Activated CD4-positive, alpha-beta T cell treated with anti-CD3 and anti-CD28 coated beads for 36 hours (primary cell): ENCODE data around the gene DLGAP1. TPM values are rescaled to one million over a fixed set of nuclear protein-coding genes. Genes with fewer than 3 reads are reported as not detected.

Experiments
- ATAC-seq: fragments of 200-7000 bp; cut with Tn5 transposase; one replicate; pipeline ENCODE4 v1.10.0; 2021; ENCODE audit warnings: mild to moderate bottlenecking, moderate library complexity
- CTCF ChIA-PET: fragments of 350-600 bp; sonication (Branson Sonifier 250); formaldehyde crosslinking; loops from one replicate; lab custom pipeline; 2021; ENCODE audit warnings: antibody characterized with exemption; lab: Charles Lee
- POLR2A ChIA-PET: fragments of 350-600 bp; sonication (Branson Sonifier 250); formaldehyde crosslinking; loops from one replicate; lab custom pipeline; 2021; ENCODE audit warnings: antibody characterized with exemption, inconsistent platforms; lab: Charles Lee
- DNase-seq: peaks from one replicate; pipeline ENCODE4 v3.0.0-alpha.2; 2020
- H3K27ac Mint-ChIP-seq: one replicate; pipeline ENCODE4 v1.8.0; 2021; ENCODE audit warnings: mixed read lengths
- H3K27me3 Mint-ChIP-seq: one replicate; pipeline ENCODE4 v1.8.0; 2021; ENCODE audit warnings: mixed read lengths
- H3K36me3 Mint-ChIP-seq: one replicate; pipeline ENCODE4 v1.8.0; 2021; ENCODE audit warnings: low read depth, mixed read lengths
- H3K4me1 Mint-ChIP-seq: one replicate; pipeline ENCODE4 v1.8.0; 2021; ENCODE audit warnings: mixed read lengths
- H3K4me3 Mint-ChIP-seq: one replicate; pipeline ENCODE4 v1.8.0; 2021; ENCODE audit warnings: mild to moderate bottlenecking, moderate library complexity, mixed read lengths
- H3K9me3 Mint-ChIP-seq: one replicate; pipeline ENCODE4 v1.8.0; 2021; ENCODE audit warnings: low read depth, mixed read lengths
- intact Hi-C, 2 experiments: fragments of 100-400 bp; cut with DNase I in 1 of 2; cut with micrococcal nuclease in 1 of 2; formaldehyde crosslinking; loops; one replicate each; pipeline versions ENCODE4 v1.14.2 to v1.15.1; 2022 to 2024; cut with DNase I, micrococcal nuclease
- total RNA-seq, 2 experiments: library from RNA; stranded (reverse); gene quantifications; one replicate each; pipeline ENCODE4 v1.2.3, GENCODE V29; 2021

DLGAP1 gene
- total RNA-seq, 2 experiments from 2014 or later = 0.14 TPM; not detected in 1

DNA sequence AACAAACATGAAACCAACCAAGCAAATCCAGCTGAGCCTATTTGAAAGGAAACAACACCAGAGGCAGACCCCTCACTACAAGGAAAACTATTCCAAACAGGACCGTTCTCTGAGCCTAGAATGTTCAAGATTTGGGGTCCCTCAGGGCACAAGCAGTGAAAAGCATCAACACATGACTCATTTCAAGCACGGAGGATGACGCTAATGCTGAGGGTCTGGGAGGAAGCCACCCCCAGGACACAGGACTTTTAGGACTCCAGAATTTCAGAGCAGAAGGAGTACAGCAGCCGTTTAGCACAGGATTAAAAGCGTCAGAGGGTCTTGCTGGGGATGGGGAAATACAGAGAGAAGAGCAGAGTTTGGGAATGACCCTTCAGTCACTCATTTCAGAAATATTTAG lies 168.9 kb downstream of the DLGAP1 start:
- ATAC-seq (no peak), DNase-seq (no peak)
- H3K4me3 Mint-ChIP-seq = no peak overlapping the region
- H3K9me3 Mint-ChIP-seq = no peaks in the 10 kb centered on the region
- no peaks in the 10 kb centered on the region for H3K36me3 Mint-ChIP-seq
- no peaks in the 10 kb centered on the region for H3K27me3 Mint-ChIP-seq
- intact Hi-C loops = no loop called here
- H3K4me1 Mint-ChIP-seq = no peaks in the 10 kb centered on the region
- H3K27ac Mint-ChIP-seq = no peak overlapping the region
- POLR2A ChIA-PET = no interaction called here
- CTCF ChIA-PET = no interaction called here

- Mint-ChIP-seq H3K36me3 (no peaks in the 10 kb centered on the region), H3K4me1 (no peaks in the 10 kb centered on the region), H3K27ac (no peak overlapping the region), H3K9me3 (no peaks in the 10 kb centered on the region), H3K27me3 (no peaks in the 10 kb centered on the region), H3K4me3 (no peak overlapping the region)
- intact Hi-C loops = no loop called here
- CTCF ChIA-PET = no interaction called here
- ATAC-seq (no peak), DNase-seq (no peak)
- POLR2A ChIA-PET = no interaction called here
Observed at GRCh38 chr18:4285525-4285924, 169.6 kb downstream of the DLGAP1 start.

GRCh38 chr18:4284528-4284927 lies 170.6 kb downstream of the DLGAP1 start:
- ATAC-seq = no peak
- Mint-ChIP-seq H3K36me3 (no peaks in the 10 kb centered on the region), H3K27ac (no peak overlapping the region), H3K4me3 (no peak overlapping the region), H3K4me1 (no peaks in the 10 kb centered on the region), H3K9me3 (no peaks in the 10 kb centered on the region), H3K27me3 (no peaks in the 10 kb centered on the region)
- intact Hi-C loops = no loop called here
- CTCF ChIA-PET = no interaction called here
- DNase-seq = no peak
- POLR2A ChIA-PET = no interaction called here

DNA sequence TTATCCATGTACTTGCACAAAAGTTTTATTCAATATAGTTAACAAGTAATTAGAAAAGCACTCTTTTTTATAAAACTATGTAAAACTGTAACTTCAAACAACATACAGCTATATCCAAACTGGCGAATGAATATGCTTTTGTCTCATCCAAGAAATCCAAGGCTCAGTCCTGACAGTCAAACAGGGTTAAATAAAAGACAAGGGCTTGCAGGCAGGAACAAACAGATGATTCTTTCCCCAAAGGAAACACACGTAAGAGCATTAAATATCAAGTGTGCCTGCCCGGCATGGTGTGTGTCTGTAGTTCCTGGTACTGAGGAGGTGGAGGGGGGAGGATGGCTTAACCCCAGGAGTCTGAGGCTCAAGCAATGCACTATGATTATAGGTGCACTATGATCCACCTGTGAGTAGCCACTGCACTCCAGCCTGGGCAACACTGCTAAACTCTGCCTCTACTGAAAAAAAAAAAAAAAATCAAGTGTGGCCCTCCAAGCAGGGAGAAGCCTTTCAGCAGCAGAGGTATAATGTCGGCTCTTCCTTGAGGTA lies 171.3 kb downstream of the DLGAP1 start:
- Mint-ChIP-seq H3K36me3 (no peaks in the 10 kb centered on the region), H3K4me3 (no peak overlapping the region), H3K9me3 (no peaks in the 10 kb centered on the region), H3K27ac (no peak overlapping the region), H3K4me1 (no peaks in the 10 kb centered on the region), H3K27me3 (no peaks in the 10 kb centered on the region)
- POLR2A ChIA-PET = no interaction called here
- intact Hi-C loops = no loop called here
- ATAC-seq (no peak), DNase-seq (no peak)
- CTCF ChIA-PET = no interaction called here

GRCh38 chr18:4282954-4283353 lies 172.2 kb downstream of the DLGAP1 start:
- no peak for ATAC-seq
- intact Hi-C loops = no loop called here
- H3K4me3 Mint-ChIP-seq = no peak overlapping the region
- H3K27ac Mint-ChIP-seq = no peak overlapping the region
- ChIA-PET CTCF (no interaction called here), POLR2A (no interaction called here)
- H3K4me1 Mint-ChIP-seq = no peaks in the 10 kb centered on the region
- no peak for DNase-seq
- H3K27me3 Mint-ChIP-seq = no peaks in the 10 kb centered on the region
- H3K36me3 Mint-ChIP-seq = no peaks in the 10 kb centered on the region
- H3K9me3 Mint-ChIP-seq = no peaks in the 10 kb centered on the region

GRCh38 chr18:4276953-4277585 lies 178.0 kb downstream of the DLGAP1 start:
- Mint-ChIP-seq H3K4me1 (no peaks in the 10 kb centered on the region), H3K9me3 (no peaks in the 10 kb centered on the region), H3K4me3 (no peak overlapping the region), H3K27ac (no peak overlapping the region), H3K27me3 (no peaks in the 10 kb centered on the region), H3K36me3 (no peaks in the 10 kb centered on the region)
- DNase-seq = no peak
- ATAC-seq = no peak
- POLR2A ChIA-PET = no interaction called here
- CTCF ChIA-PET = no interaction called here
- intact Hi-C loops = loop anchor here in 1 of 2 experiments (5.0 kb wide), 1 partner anchor 35 kb away; no protein-coding TSS in a partner anchor

GRCh38 chr18:4271952-4272351 lies 183.2 kb downstream of the DLGAP1 start:
- no peaks in the 10 kb centered on the region for H3K36me3 Mint-ChIP-seq
- ATAC-seq (no peak), DNase-seq (no peak)
- H3K4me3 Mint-ChIP-seq = no peak overlapping the region
- intact Hi-C loops = no loop called here
- CTCF ChIA-PET = no interaction called here
- H3K9me3 Mint-ChIP-seq = no peaks in the 10 kb centered on the region
- no peaks in the 10 kb centered on the region for H3K27me3 Mint-ChIP-seq
- POLR2A ChIA-PET = no interaction called here
- no peaks in the 10 kb centered on the region for H3K4me1 Mint-ChIP-seq
- no peak overlapping the region for H3K27ac Mint-ChIP-seq

DNA sequence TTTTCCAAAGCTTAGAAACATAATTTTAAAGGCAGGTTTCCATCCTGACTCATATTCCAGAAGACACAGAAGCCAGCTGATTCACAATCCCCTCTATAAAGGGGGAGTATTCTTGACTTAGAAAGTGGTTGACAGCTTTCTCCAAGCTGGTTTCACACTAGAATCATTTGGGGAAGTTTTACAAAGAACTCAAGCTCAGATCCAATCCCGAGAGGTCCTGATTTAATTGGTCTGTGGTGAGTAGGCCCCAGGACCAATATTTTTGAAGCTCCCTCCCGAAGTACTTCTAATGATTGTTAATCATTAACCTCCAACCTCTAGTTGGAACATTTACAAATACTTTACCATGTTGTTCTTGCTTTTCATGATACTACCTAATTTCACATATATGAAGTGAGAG lies 184.1 kb downstream of the DLGAP1 start:
- no peak overlapping the region for H3K4me3 Mint-ChIP-seq
- H3K27me3 Mint-ChIP-seq = no peaks in the 10 kb centered on the region
- no peak overlapping the region for H3K27ac Mint-ChIP-seq
- DNase-seq (no peak), ATAC-seq (no peak)
- ChIA-PET POLR2A (no interaction called here), CTCF (interaction anchor here (0.7 to 1.3 kb wide), 2 partner anchors 9 to 25 kb away, joined by 3 to 4 read pairs; no protein-coding TSS in a partner anchor)
- H3K36me3 Mint-ChIP-seq = no peaks in the 10 kb centered on the region
- intact Hi-C loops = no loop called here
- no peaks in the 10 kb centered on the region for H3K4me1 Mint-ChIP-seq
- no peaks in the 10 kb centered on the region for H3K9me3 Mint-ChIP-seq

DNA sequence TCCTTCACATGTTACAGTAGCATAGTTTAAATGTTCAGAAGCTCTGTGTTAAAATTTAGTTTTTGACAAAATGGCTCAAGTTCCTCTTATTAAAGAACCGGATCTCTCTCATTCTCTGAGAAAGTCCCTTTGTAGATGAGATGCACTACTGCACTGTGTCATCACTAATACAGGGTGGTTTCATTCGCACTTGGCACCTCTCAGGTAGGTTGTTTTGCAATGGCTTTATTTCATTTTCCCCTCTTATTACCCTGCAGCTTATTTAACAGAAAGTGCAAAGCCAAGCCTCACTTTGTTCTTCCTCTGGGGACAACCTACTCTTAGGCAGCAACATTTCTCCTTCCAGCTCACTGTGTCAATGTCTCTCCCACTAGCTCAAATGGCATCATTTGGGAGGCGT lies 185.1 kb downstream of the DLGAP1 start:
- no peaks in the 10 kb centered on the region for H3K36me3 Mint-ChIP-seq
- CTCF ChIA-PET = interaction anchor here (1.3 kb wide), 1 partner anchor 24 kb away, joined by 4 read pairs; no protein-coding TSS in a partner anchor

GRCh38 chr18:4267641-4268040 lies 187.5 kb downstream of the DLGAP1 start:
- no peaks in the 10 kb centered on the region for H3K9me3 Mint-ChIP-seq
- POLR2A ChIA-PET = no interaction called here
- ATAC-seq = no peak

More for the DNA sequence above, 185.1 kb downstream of the DLGAP1 start:
- Mint-ChIP-seq H3K27me3 (no peaks in the 10 kb centered on the region), H3K27ac (no peak overlapping the region), H3K4me3 (no peak overlapping the region), H3K4me1 (no peaks in the 10 kb centered on the region), H3K9me3 (no peaks in the 10 kb centered on the region)
- POLR2A ChIA-PET = no interaction called here
- ATAC-seq (no peak), DNase-seq (no peak)
- intact Hi-C loops = no loop called here

DNA sequence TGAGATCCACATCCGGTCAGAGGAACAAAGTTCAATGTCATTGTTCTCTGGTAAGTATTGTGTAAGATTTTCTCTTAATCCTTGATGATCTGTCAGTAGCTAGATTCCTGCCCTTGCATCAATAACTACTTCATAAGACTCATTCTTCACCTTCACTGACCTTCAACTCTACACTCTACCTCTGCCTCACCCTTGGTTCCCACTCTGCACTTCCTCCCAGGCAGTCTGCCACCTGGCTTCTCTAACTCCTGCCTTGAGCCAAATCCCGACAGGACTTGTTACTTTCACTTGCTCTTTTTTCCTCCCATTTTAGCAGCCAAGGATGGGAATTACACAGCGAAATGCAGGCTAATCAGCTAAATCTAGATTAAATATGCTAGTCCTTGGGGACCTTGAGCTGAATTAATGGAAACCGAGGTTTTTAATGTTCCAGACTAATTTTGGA lies 190.7 kb downstream of the DLGAP1 start:
- no peaks in the 10 kb centered on the region for H3K27me3 Mint-ChIP-seq
- ChIA-PET POLR2A (no interaction called here), CTCF (no interaction called here)
- no peak overlapping the region for H3K27ac Mint-ChIP-seq
- no peak overlapping the region for H3K4me3 Mint-ChIP-seq
- no peaks in the 10 kb centered on the region for H3K9me3 Mint-ChIP-seq
- DNase-seq (no peak), ATAC-seq (no peak)
- no peaks in the 10 kb centered on the region for H3K4me1 Mint-ChIP-seq
- H3K36me3 Mint-ChIP-seq = no peaks in the 10 kb centered on the region
- intact Hi-C loops = no loop called here

More at GRCh38 chr18:4267641-4268040, 187.5 kb downstream of the DLGAP1 start:
- intact Hi-C loops = no loop called here
- Mint-ChIP-seq H3K27ac (no peak overlapping the region), H3K27me3 (no peaks in the 10 kb centered on the region), H3K36me3 (no peaks in the 10 kb centered on the region), H3K4me3 (no peak overlapping the region), H3K4me1 (no peaks in the 10 kb centered on the region)
- DNase-seq = no peak
- CTCF ChIA-PET = no interaction called here

- intact Hi-C loops = no loop called here
Observed at GRCh38 chr18:4260107-4260506, 195.0 kb downstream of the DLGAP1 start.

More at GRCh38 chr18:4260107-4260506, 195.0 kb downstream of the DLGAP1 start:
- no peak overlapping the region for H3K4me3 Mint-ChIP-seq
- ATAC-seq = no peak
- no peak for DNase-seq
- no peaks in the 10 kb centered on the region for H3K36me3 Mint-ChIP-seq
- no peak overlapping the region for H3K27ac Mint-ChIP-seq
- no peaks in the 10 kb centered on the region for H3K9me3 Mint-ChIP-seq
- H3K4me1 Mint-ChIP-seq = no peaks in the 10 kb centered on the region
- no peaks in the 10 kb centered on the region for H3K27me3 Mint-ChIP-seq
- ChIA-PET POLR2A (no interaction called here), CTCF (no interaction called here)
